ENCODE measurements around the gene LALBA. TPM values are rescaled to one million over a fixed set of nuclear protein-coding genes. Genes with fewer than 3 reads are reported as not detected.
A peak's percentile ranks its signal among the peaks of the same experiment; 100 is the strongest.
"Not testable (repeated sequence)": the region's sequence is repeated elsewhere in the genome, so short reads cannot be mapped to it uniquely, and the experiment has no call there.

Gene LALBA
- polyA plus RNA-seq (ENCODE audit: insufficient read length), result not detected

DNA sequence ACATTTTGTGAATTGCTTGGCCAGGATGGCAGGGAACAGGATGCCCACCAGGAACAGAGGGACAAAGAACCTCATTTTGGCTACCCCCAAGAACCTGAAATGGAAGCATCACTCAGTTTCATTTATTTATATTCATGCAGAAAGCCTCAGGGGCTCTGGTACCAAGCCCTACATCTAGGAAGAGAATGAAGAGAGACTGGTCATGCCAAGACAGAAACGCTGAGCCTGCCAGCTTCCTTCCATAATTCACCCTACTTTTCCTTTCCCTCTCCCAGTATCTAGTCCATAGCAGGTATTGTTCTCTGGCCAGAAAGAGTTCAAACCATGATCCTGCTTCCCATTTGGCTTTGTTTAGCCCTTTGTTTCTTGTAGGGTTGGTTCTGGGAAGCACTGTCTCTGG, at the start of gene LALBA:
LALBA (minus strand) TSS at position 101 of the 400 bp plus-strand sequence; CDS start at position 75, 26 bp downstream.
- DNase-seq, result no peak

DNA sequence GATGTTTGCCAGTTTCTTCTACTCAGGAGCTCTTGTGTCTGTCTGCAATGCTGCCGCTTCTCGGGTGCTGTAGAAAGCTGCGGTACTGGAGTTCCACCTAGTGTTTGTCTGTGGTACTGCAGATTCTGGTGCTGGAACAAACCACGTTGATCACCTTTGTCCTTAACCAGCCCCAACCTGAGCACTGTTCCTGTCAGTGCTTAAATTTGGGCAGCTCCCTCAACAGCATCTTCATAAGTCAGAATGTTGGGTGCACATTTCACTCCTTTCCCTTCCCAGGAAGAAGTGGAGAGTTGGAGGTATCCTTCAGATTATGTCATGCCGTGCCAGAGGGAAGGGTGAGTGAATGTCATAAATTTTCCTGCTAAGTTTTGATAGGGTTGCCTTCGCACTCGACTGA, 48.7 kb upstream of the LALBA start:
- DNase-seq, result peak; percentile 66

DNA sequence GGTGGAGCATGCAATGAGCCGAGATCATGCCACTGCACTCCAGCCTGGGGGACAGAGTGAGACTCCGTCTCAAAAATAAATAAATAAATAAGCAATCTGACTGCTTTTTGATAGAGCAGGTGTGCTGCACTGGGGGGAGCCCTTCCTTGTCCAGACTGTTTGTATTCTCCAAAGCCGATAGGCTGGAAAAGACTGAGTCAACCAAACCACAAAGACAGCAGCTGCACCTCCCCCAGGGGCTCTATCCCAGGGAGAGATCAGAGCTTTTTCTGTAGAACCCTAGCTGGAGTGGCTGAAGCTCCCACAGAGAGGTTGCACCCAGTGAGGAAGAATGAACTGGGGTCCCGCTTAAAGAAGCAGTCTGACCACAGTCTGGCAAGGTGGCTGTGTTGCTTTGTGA, 45.8 kb upstream of the LALBA start:
- DNase-seq, result no peak

DNA sequence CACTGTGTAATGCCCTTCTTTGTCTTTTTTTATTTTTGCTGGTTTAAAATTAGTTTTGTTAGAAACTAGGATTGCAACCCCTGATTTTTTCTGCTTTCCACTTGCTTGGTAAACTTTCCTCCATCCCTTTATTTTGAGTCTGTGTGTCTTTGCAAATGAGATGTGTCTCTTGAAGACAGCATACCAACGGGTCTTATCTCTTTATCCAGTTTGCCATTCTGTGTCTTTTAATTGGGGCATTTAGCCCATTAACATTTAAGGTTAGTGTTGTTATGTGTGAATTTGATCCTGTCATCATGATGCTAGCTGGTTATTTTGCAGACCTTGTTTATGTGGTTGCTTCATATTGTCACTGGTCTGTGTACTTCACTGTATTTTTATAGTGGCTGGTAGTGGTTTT, 43.5 kb upstream of the LALBA start:
- no peak for DNase-seq

DNA sequence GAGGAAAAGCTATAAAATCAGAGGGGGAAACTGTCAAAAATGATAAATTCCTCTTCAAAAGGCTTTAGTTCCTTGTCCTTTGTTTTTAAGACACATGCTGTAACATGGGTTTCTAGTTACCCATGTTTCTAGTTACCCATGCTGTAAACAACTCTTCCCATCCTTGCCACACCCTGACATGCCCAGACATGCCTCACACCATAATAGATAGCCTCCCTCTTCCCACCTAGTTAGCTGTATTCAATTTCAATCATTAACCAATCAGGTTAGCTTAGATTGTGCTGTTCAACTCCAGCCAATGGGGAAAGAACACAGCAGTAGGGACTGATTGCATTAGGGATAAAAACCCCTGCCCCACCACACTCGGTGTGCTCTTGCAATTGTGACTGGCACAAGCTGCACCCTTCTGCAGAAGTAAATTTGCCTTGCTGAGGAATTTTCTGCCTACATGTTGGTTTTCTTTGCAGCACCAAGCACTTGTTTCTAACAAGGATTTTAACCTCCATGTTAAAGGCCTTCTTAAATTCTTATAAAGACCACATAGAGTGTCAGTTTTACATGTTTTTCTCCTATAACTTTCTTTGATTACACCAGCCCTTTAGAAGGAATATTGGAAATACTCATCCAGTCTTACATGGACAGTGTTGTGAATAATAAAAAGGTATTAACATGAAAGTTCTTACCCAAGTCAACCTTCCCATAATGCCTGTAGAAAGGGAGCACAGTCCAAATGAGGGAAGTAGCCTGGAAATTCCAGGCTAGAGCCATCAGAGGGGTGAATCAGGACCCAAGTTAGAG, 32.5 kb upstream of the LALBA start:
- no peak for DNase-seq

DNA sequence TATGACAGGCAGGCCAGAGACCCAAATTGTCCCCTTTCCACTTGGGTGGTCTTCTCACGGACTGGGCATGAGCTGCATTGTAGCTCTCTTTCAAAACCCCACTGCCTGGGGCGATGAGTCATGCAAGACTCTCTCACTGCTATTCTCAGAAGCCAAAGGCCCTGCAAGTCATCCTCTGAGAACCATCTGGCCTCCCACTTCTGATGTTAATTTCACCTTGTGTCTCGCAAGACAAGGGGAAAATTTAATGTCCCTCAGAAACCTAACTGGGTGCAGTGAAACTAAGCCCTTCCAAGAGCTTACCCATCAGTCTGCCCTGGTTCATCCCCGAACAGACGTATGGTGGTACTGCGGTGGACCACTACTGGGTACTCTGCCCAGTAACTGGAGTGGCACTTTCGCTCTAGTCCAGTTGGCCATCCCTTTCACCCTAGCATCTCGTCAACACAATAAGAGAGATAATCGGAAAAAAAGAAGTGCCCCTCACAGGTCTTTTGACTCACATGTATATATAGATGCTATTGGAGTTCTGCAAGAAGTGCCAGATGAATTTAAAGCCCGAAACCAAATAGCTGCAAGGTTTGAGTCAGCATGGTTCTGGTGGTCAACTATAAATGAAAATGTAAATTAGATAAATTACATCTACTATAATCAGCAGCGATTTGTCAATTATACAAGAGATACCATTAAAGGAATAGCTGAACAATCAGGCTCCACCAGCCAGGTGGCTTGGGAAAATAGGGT, 31.3 kb upstream of the LALBA start:
- no peak for DNase-seq

DNA sequence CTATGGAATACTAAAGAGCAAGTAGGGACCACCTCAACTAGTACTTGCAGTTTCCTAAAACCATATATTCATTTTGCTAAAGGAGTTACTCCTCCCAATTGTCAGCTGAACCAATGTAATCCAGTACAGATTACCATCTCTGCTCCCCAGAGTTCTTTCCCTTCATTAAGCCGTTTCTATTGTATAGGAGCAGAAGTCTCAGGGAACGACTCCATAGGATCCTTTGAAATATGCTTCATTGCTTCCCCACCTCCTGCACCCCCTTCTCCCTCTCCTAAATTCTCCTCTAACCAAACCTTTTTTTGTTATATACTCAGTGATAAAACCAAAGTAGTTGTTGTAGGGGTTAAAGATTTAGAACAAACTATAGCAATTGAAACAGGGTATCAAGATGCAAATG, 30.7 kb upstream of the LALBA start:
- no peak for DNase-seq

DNA sequence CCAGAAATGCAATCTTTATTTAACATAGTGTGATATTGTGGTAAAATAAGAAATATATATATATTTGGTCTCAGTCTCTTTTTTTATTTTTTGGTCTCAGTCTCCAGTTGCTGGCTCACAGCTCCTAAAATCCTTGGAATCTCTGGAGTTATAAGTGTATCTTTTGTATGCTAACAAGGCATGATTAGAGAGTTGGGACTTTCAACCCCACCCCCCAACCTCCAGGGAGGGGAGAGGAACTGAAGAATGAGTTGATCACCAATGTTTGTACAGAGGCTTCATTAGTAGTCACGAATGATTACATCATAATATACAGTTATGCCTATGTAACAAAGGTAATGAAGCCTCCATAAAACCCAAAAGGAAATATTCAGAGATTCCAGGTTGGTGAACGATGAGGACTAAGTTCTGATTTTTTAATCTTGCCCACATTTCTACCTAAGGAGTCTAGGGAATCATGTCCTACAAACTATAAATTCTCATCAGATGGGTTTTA, 22.8 kb upstream of the LALBA start:
- DNase-seq, result no peak

DNA sequence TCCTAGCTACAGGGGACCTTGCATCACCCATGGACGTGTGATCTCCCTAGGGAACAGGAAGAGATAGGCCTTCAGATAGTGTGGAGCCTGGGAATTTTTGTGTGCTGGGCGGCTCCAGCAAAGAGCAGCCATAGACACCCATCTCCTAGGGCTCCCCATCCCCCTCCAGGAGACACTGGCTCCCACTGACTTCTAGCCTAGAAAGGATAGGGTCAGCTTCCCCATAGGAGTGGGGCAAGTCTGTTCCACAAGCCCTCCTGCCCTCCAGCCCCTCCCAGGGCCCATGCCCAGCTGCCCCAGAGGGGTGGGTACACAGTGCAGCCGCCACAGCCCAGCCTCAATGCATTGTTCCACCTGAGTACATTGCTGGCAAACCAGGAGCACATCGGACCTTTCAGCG, 16.5 kb upstream of the LALBA start:
- no peak for DNase-seq

DNA sequence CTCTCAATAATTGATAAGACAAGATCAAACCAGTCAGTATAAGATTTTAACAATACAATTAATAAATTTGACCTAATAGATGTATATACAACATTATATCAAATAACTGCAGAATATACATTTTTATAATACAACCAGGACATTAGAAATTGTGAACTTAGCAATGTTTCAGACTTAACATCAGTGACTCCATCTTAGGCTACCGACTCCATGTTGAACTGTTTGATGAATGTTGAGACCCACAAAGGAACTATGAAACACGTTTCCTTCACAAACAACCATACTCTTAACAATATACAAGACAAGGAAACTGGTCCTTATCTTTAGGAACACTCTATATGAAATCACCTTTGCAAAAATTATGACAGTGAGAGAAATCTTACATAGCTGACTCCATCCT, 13.9 kb upstream of the LALBA start:
- no peak for DNase-seq

DNA sequence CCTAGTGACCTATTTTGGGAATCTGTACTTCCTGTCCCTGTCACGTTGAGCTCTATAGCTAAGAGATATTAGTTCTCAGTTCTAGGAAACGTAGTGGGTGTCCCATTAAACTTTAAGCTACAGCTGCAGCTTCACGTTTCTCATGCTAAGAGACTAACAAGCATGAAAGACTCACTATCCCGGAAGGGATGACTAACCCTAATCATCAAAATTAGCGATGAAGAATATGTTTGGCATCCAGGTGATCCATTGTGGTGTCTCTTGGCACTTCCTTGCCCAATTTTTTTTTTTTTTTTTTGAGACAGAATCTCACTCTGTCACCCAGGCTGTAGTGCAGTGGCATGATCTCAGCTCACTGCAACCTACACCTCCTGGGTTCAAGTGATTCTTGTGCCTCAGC, 11.0 kb upstream of the LALBA start:
- DNase-seq, result no peak

DNA sequence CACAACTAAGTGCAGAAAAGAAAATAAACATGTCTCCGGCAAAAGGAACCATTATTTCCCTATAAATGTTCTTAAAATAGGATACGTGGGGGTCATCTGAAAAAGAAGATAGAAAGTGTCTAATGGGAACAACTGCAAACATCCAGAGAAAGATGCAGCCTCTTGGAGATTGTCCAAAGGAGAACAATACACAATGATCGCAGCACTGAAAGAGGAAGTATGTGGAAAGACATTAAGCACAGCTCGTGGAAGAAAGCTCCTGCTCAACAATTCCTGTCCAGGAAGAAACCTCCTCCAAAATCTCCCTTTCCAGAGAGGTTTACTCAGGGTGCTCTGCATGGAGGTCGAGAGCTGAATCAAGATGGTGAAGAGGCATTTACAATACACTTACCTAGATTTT, 2.5 kb upstream of the LALBA start:
- no peak for DNase-seq

DNA sequence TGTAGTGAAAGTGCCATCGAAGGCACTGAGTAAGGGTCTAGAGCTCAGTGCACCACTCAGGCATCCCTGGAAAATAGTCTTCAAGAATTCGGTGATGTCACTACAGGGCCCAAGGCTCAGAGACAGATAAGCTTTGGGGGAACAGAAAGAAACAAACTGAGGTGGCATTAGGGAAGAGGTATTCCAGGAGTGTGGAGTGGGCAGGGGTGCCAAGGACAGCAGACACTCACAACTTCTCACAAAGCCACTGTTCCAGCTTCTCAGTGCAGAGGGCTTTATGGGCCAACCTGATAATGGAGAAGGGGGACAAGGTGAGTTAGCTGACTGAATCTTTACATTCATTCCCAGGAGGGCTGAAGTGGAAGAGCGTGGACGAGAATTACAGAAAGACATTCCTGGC, 2.1 kb downstream of the LALBA start:
- no peak for DNase-seq

DNA sequence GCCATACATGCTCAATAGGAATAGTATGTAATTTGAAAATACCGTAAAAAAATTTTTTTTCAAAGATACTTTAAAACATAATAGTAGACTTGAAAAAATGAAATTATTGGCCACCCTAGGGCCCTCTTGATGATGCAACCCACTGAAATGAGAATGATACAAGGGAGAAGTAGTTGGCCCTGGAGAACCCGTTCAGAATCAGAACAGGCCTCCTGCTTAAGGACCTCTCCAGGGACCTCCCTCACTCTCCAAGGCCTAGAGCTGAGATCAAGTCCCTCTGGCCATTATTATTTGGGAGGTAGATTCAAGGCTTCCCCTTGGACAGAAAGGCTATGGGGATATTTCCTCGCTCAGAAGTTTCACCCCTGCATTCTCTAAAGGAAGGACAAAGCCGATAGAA, 11.9 kb downstream of the LALBA start:
- DNase-seq, result no peak

DNA sequence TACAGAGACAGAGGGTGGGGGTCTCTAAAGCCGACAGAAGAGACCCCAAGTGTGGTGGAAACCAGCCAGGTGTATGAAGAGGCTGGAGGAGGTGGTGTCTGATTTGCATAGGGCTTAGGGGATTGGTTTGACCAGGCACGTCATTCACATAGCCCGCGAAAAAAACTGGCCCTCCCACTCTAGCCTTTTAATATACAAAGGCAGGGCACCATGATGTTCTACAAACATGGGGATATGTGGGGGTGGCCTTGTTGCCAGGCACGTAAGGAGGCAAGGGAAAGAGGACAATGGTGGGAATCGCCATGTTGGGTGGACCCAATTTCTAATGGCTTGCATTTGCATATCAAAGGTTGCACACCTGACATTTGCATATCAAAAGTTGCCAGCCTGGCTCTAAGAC, 13.2 kb downstream of the LALBA start:
- DNase-seq, result no peak

DNA sequence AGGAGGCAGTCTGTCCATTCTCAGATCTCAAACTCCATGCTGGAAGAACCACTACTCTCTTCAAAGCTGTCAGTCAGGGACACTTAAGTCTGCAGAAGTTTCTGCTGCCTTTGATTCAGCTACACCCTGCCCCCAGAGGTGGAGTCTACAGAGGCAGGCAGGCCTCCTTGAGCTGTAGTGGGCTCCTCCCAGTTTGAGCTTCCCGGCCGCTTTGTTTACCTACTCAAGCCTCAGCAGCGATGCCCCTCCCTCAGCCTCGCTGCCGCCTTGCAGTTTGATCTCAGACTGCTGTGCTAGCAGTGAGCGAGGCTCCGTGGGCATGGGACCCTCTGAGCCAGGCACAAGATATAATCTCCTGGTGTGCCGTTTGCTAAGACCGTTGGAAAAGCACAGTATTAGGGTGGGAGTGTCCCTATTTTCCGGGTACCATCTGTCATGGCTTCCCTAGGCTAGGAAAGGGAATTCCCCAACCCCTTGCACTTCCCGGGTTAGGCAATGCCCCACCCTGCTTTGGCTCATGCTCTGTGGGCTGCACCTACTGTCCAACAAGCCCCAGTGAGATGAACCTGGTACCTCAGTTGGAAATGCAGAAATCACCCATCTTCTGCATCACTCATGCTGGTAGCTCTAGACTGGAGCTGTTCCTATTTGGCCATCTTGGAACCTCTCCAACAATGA, 16.0 kb downstream of the LALBA start:
- DNase-seq, result not testable (repeated sequence)

DNA sequence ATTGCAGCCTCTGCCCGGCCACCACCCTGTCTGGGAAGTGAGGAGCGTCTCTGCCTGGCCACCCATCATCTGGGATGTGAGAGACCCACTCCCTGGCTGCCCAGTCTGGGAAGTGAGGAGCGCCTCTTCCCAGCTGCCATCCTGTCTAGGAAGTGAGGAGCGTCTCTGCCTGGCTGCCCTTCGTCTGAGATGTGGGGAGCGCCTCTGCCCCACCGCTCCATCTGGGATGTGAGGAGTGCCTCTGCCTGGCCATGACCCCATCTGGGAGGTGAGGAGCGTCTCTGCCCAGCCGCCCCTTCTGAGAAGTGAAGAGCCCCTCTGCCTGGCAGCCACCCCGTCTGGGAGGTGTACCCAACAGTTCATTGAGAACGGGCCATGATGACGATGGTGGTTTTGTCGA, 18.2 kb downstream of the LALBA start:
- DNase-seq, result not testable (repeated sequence)

DNA sequence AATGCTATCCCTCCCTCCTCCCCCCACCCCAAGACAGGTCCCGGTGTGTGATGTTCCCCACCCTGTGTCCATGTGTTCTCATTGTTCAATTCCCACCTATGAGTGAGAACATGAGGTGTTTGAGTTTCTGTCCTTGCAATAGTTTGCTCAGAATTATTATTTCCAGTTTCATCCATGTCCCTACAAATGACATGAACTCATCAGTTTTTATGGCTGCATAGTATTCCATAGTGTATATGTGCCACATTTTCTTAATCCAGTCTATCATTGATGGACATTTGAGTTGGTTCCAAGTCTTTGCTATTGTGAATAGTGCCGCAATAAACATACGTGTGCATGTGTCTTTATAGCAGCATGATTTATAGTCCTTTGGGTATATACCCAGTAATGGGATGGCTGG, 22.8 kb downstream of the LALBA start:
- not testable (repeated sequence) for DNase-seq

DNA sequence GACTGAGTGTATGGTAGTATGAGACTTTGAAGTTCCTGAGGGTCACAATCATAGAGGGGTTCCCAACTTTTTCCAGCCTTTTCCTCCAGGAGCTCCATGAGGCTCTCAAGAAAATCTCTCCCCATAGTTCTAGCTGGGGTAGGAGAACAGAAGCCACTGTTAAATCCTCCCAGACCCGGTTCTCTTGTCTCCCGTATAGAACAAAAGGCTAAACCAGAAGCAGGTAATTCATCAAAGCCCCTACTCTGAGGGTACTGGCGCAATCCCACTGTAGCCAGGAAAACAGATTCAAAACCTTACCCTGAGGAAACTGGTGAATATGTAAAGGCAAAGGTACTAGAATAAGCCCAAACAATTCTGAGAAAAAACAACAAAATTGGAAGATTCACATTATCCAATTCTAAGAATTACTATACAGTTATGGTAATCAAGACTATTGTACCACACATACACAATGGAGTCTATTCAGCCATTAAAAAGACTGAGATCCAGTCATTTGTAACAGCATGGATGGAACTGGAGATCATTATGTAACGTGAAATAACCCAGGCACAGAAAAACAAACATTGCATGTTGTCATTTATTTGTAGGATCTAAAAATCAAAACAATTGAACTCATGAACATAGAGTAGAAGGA, 23.9 kb downstream of the LALBA start:
- DNase-seq, result no peak

DNA sequence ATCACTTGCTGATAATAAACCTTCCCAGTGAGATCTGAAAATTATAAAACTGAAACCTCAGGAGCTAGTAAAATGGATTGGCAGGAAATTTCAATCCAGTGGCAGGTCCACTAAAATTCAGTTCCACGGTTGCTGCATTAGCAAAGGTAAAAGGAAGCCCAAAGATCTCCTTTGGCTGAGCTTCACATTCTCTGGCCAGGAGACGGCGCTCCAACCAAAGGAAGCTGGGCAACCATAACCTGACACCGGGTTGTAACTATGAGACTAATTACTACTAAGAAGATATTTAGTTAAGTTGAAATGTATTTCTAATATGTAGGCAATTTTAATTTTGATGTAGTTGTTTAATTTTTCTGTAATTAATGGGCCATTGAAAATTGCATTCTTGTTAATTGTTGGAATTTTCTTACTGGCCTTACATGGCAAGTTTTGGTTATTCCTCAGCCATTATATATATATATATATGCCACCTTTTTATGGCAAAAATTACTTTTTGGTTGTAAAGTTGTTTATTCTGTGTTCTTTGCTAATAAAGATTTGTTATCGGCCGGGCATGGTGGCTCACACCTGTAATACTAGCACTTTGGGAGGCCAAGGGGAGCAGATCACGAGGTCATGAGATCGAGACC, 27.4 kb downstream of the LALBA start:
- no peak for DNase-seq

DNA sequence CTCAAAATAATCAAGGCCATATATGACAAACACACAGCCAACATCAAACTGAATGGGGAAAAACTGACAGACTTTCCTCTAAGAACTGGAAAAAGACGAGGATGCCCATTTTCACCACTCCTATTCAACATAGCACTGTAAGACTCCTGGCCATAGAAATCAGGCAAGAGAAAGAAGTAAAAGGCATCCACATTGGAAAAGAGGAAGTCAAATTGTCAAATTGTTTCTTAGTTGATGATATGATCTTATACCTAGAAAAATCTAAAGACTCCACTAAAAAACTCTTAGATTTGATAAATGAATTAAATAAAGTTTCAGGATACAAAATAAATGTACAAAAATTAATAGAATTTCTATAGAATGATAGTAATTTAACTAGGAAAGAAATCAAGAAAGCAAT, 33.2 kb downstream of the LALBA start:
- DNase-seq, result no peak

DNA sequence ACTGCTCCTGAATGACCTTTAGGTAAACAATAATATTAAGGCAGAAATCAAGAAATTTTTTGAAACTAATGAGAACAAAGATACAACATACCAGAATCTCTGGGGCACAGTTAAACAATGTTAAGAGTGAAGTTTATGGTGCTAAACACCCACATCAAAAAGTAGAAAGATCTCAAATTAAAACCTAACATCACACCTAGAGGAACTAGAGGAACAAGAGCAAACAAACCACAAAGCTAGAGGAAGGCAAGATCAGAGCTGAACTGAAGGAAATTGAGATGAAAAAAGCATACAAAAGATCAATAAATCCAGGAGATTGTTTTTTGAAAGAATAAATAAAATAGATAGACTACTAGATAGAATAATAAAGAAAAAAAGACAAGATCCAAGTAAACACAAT, 37.2 kb downstream of the LALBA start:
- no peak for DNase-seq

All from hindlimb muscle (tissue), 1 donor.